Osteoblast (primary cell): Measurements from ENCODE around the gene SH3TC1. TPM values are rescaled to one million over a fixed set of nuclear protein-coding genes. Genes with fewer than 3 reads are reported as not detected.

Source experiments
- DNase-seq: peaks from one replicate; pipeline ENCODE4 v3.0.0; 2011; ENCODE audit warnings: low spot score, mixed read lengths; ENCODE audit not compliant: insufficient read length; ENCODE audit errors: missing footprints
- H2AFZ ChIP-seq: 2 replicates; pipeline ENCODE4 v1.6.0; 2011; ENCODE audit warnings: mild to moderate bottlenecking, low read length
- H3K27ac ChIP-seq: 2 replicates; pipeline ENCODE4 v1.5.1; 2011; ENCODE audit warnings: mild to moderate bottlenecking, low read depth, low read length, moderate library complexity
- H3K27me3 ChIP-seq: 2 replicates; pipeline ENCODE4 v1.6.0; 2012; ENCODE audit warnings: mild to moderate bottlenecking, control low read depth, inconsistent platforms, low read length, moderate library complexity; ENCODE audit not compliant: insufficient read depth
- H3K36me3 ChIP-seq: 2 replicates; pipeline ENCODE4 v1.5.1; 2011; ENCODE audit warnings: mild to moderate bottlenecking, low read length, control low read depth, moderate library complexity; ENCODE audit not compliant: insufficient read depth
- H3K4me1 ChIP-seq: 2 replicates; pipeline ENCODE4 v1.5.1; 2011; ENCODE audit warnings: mild to moderate bottlenecking, low read length, control low read depth, moderate library complexity; ENCODE audit not compliant: insufficient read depth
- H3K4me2 ChIP-seq: 2 replicates; pipeline ENCODE4 v1.6.0; 2011; ENCODE audit warnings: mild to moderate bottlenecking, low read length; ENCODE audit not compliant: insufficient read depth
- H3K4me3 ChIP-seq: fragments of 200-600 bp; sonication (generic); 3 replicates; pipeline ENCODE4 v1.5.1; 2012; ENCODE audit warnings: mild to moderate bottlenecking, low read length, inconsistent platforms; ENCODE audit not compliant: insufficient read depth
- H3K79me2 ChIP-seq: 2 replicates; pipeline ENCODE4 v1.6.0; 2012; ENCODE audit warnings: mild to moderate bottlenecking, low read length, control low read depth, inconsistent platforms; ENCODE audit not compliant: insufficient read depth
- H3K9me3 ChIP-seq: 2 replicates; pipeline ENCODE4 v1.5.1; 2011; ENCODE audit warnings: low read depth, low read length, control low read depth
- H4K20me1 ChIP-seq: 2 replicates; pipeline ENCODE4 v1.6.0; 2012; ENCODE audit warnings: mild to moderate bottlenecking, low read length, control low read depth; ENCODE audit not compliant: insufficient read depth
- CTCF ChIP-seq: IDR thresholded peaks from 2 replicates; pipeline ENCODE4 v1.5.1; 2011; ENCODE audit warnings: mild to moderate bottlenecking, low read depth, low read length, moderate library complexity; ENCODE audit errors: extremely low read depth
- total RNA-seq: library from RNA; depleted of rRNA; stranded (reverse); fragments of >200 nt; gene quantifications from 2 replicates; pipeline ENCODE4 v1.2.3, GENCODE V29; 2012

The SH3TC1 gene
- total RNA-seq, 1 donor, result 3.6 TPM

GRCh38 chr4:8170341-8170740 is 28.7 kb upstream of the SH3TC1 start:
- Histone ChIP-seq H3K4me3 (no peak overlapping the region), H3K79me2 (no peaks in the 10 kb centered on the region), H2AFZ (no peak overlapping the region), H3K36me3 (no peaks in the 10 kb centered on the region), H3K4me2 (no peak overlapping the region), H3K27ac (no peak overlapping the region), H3K27me3 (peaks cover 21% of the 10 kb centered on the region), H4K20me1 (no peaks in the 10 kb centered on the region), H3K9me3 (peaks cover 6% of the 10 kb centered on the region), H3K4me1 (no peaks in the 10 kb centered on the region)
- TF ChIP-seq CTCF, result no peak
- DNase-seq, result peak; percentile 52

GRCh38 chr4:8171266-8171665 is 27.8 kb upstream of the SH3TC1 start:
- Histone ChIP-seq H3K4me2 (no peak overlapping the region), H3K4me1 (no peaks in the 10 kb centered on the region), H4K20me1 (no peaks in the 10 kb centered on the region), H3K79me2 (no peaks in the 10 kb centered on the region), H3K27me3 (peaks cover 26% of the 10 kb centered on the region), H3K27ac (no peak overlapping the region), H2AFZ (no peak overlapping the region), H3K4me3 (no peak overlapping the region), H3K9me3 (peaks cover 6% of the 10 kb centered on the region), H3K36me3 (no peaks in the 10 kb centered on the region)
- no peak for TF ChIP-seq CTCF
- peak; percentile 45 for DNase-seq

DNA sequence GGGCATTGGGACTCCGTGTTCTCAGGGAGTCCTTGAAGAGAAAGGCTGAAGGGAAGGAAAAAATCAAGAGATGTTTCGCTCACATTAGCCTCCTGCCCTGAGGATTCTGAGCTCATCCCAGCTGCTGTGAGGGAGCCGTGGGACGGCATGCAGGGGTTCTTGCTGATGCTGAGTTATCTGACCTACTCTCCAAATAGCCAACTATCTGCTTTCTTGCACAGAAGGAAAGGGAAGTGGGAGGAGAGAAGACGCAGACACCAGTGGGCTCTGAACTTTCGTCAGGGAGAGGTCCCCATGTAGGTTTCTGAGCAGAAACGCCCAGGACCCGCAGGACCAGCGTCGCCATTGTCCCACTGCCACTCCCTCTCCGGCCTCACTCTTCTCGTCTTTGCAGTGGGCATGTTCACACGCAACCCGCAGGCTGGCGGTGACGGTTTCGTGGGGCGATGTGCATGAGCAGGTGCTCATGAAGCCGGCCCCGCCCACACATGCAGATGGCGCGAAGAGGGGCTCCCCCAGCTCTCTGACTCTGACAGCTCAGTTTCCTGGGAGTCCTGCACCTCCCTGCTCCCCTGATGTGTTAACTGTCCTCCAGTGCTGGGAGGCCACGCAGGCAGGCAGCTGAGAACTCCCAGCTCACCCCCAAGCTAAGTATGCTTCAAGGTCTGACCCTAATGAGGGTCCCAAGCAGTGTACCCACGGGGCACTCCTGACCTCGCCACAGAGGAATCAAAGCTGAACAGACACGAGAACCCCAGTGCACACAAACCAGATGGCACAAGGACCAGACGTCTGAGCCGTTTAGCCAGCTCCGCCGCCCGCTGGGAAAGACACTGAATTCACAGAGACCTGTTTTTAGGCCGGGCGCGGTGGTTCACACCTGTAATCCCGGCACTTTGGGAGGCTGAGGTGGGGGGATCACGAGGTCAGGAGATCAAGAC is 26.8 kb upstream of the SH3TC1 start:
- H3K9me3 ChIP-seq, result peaks cover 6% of the 10 kb centered on the region
- peaks cover 26% of the 10 kb centered on the region for H3K27me3 ChIP-seq
- no peak overlapping the region for H3K4me3 ChIP-seq
- no peaks in the 10 kb centered on the region for H3K4me1 ChIP-seq
- peak; percentile 43 for DNase-seq
- no peak overlapping the region for H2AFZ ChIP-seq
- H3K36me3 ChIP-seq, result no peaks in the 10 kb centered on the region
- TF ChIP-seq CTCF, result no peak
- H3K4me2 ChIP-seq, result no peak overlapping the region
- no peaks in the 10 kb centered on the region for H3K79me2 ChIP-seq
- no peaks in the 10 kb centered on the region for H4K20me1 ChIP-seq
- H3K27ac ChIP-seq, result no peak overlapping the region

DNA sequence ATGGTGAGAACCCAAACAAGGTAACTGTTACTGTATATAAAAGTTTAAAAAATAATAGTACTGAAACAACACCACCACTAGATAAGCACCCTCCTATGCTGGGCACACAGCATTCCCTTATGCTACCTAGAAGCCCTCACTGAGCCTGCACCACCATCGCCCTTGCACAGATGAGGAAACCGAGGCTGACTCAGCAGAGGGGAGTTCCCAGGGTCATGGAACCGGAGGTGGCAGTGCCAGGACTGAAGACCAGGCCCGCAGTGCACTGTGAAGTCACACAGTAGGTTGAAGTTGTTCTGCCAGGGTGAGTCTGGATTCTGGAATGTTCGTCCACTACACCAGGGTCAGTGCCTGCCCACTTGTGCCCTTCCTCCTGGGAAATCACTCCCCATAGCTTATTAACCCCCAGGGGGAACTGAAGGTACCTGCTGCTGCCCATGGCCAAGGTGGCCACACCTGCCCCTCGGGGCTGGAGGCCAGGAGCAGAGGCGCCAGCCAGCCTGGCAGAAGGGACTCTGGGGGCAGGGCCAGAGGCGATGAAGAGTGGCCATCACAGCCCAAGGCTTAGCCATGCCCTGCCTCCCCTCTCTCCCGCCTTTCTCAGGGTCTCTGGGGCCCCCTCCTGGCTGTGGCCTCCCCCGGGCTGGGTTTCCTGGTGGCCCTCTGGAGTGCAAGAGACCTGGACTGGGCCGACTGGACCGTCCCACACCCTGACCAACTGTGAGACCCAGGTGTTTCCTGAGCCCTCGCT is 25.4 kb upstream of the SH3TC1 start:
- Histone ChIP-seq H3K4me2 (no peak overlapping the region), H3K27ac (no peak overlapping the region), H3K36me3 (no peaks in the 10 kb centered on the region), H4K20me1 (no peaks in the 10 kb centered on the region), H2AFZ (no peak overlapping the region), H3K27me3 (peaks cover 26% of the 10 kb centered on the region), H3K4me1 (no peaks in the 10 kb centered on the region), H3K79me2 (no peaks in the 10 kb centered on the region), H3K9me3 (peaks cover 2% of the 10 kb centered on the region), H3K4me3 (no peak overlapping the region)
- DNase-seq, result peak; percentile 78
- no peak for TF ChIP-seq CTCF
